HG03520 (cell line): ENCODE measurements around the gene CYP2J2.
"Not testable (repeated sequence)": the region's sequence is repeated elsewhere in the genome, so short reads cannot be mapped to it uniquely, and the experiment has no call there.

Source experiments
- ATAC-seq: cut with Tn5 transposase; IDR thresholded peaks from one replicate; pipeline ENCODE4 v1.9.1; 2021; ENCODE audit warnings: mild to moderate bottlenecking, moderate library complexity; ENCODE audit not compliant: unreplicated experiment

CYP2J2 gene

GRCh38 chr1:59877108-59877682 lies 49.4 kb downstream of the CYP2J2 start:
- no peak for ATAC-seq

GRCh38 chr1:59871746-59872145 lies 54.8 kb downstream of the CYP2J2 start:
- ATAC-seq, result no peak

GRCh38 chr1:59866462-59866861 lies 60.1 kb downstream of the CYP2J2 start:
- ATAC-seq, result no peak

GRCh38 chr1:59857679-59858354 lies 68.8 kb downstream of the CYP2J2 start:
- ATAC-seq, result no peak

GRCh38 chr1:59856725-59857338 lies 69.7 kb downstream of the CYP2J2 start:
- ATAC-seq, result no peak

GRCh38 chr1:59855297-59855696 lies 71.3 kb downstream of the CYP2J2 start:
- not testable (repeated sequence) for ATAC-seq

GRCh38 chr1:59852117-59852516 lies 74.5 kb downstream of the CYP2J2 start:
- no peak for ATAC-seq

- ATAC-seq, result no peak
Observed at GRCh38 chr1:59846895-59847282, 79.7 kb downstream of the CYP2J2 start.

- ATAC-seq, result no peak
Observed at GRCh38 chr1:59846209-59846894, 80.2 kb downstream of the CYP2J2 start.

GRCh38 chr1:59845091-59845490 lies 81.5 kb downstream of the CYP2J2 start:
- ATAC-seq, result no peak
